Mucosa of rectum (tissue), 2 donors: Measurements from ENCODE around the gene PEX7.

ENCODE experiments used
- H3K27ac ChIP-seq, 2 donors: one replicate each; pipeline ENCODE4 v1.7.0; 2013; ENCODE audit warnings: inconsistent platforms in 2 of 2, low read depth in 2 of 2, low read length in 2 of 2
- H3K27me3 ChIP-seq, 2 donors: one replicate each; pipeline ENCODE4 v1.7.0; 2013; ENCODE audit warnings: low read length in 2 of 2; ENCODE audit not compliant: control insufficient read depth in 2 of 2, insufficient read depth in 2 of 2
- H3K36me3 ChIP-seq, 2 donors: one replicate each; pipeline ENCODE4 v1.7.0; 2013; ENCODE audit warnings: low read length in 2 of 2; ENCODE audit not compliant: control insufficient read depth in 2 of 2, insufficient read depth in 2 of 2
- H3K4me1 ChIP-seq, 2 donors: one replicate each; pipeline ENCODE4 v1.7.0; 2013; ENCODE audit warnings: low read length in 2 of 2, mild to moderate bottlenecking in 1 of 2; ENCODE audit not compliant: control insufficient read depth in 2 of 2, insufficient read depth in 2 of 2
- H3K4me3 ChIP-seq, 2 donors: one replicate each; pipeline ENCODE4 v1.7.0; 2013; ENCODE audit warnings: low read length in 2 of 2
- H3K9ac ChIP-seq, 2 donors: one replicate each; pipeline ENCODE4 v1.7.0; 2013; ENCODE audit warnings: low read length in 2 of 2, low read depth in 1 of 2, mild to moderate bottlenecking in 1 of 2
- H3K9me3 ChIP-seq, 2 donors: one replicate each; pipeline ENCODE4 v1.7.0; 2013; ENCODE audit warnings: low read length in 2 of 2; ENCODE audit not compliant: control insufficient read depth in 2 of 2
- donor health status: healthy.
- donor health status: Normal muscosa, but diverticular disease.

The PEX7 gene

DNA sequence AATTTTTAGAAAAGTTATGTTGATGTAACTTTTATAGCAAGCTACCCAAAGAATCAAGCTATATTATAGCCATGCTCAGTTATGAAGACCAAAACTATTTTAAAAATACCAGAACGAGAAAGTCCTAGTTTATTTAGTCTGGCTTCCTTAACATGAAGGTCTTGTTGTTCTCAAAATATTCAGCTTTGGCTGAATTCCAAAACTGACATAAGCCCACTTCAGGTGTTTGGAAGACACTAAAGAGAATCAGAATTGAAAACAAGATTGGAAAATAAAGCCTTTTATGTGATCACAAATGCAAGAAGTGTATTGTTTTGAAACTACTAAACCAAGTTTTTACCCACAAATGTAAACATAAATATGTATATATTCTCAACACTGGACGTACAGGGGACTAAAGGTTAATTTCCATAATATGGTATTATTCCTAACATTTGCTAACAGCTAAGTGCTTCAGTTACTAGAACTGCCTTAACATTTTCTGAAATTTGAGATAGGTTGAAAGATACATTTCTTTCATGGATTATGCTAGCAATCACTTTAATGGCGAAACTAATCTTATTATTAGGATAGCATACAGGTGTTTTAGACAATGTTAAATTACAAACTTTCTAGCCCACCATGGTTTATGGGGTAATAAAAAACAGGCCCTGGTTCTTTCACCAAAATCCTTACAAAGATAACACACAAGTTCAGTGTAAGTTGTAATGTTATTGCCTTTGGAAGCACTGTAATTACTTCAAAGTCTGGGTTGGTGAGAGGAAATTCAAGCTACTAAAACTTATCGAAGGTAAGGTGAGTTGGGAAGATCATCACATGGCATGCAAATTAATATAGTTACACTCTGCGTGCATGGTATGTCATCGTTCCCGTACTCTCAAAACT lies 31.7 kb upstream of the PEX7 start:
- H3K9ac ChIP-seq: peak overlapping the region; percentile 85 to 94
- H3K27ac ChIP-seq: peak overlapping the region; percentile 97 to 98
- no peaks in the 10 kb centered on the region for H3K27me3 ChIP-seq
- peak overlapping the region; percentile 95 to 99 for H3K4me3 ChIP-seq
- H3K9me3 ChIP-seq: no peaks in the 10 kb centered on the region
- H3K4me1 ChIP-seq: peaks cover 14 to 16% of the 10 kb centered on the region in 2 donors
- no peaks in the 10 kb centered on the region for H3K36me3 ChIP-seq

- Histone ChIP-seq H3K4me1 (peaks cover 11 to 16% of the 10 kb centered on the region in 2 donors), H3K27me3 (no peaks in the 10 kb centered on the region), H3K4me3 (peak overlapping the region; percentile 95 to 99)
Measured at GRCh38 chr6:136791296-136792094, 30.9 kb upstream of the PEX7 start.

DNA sequence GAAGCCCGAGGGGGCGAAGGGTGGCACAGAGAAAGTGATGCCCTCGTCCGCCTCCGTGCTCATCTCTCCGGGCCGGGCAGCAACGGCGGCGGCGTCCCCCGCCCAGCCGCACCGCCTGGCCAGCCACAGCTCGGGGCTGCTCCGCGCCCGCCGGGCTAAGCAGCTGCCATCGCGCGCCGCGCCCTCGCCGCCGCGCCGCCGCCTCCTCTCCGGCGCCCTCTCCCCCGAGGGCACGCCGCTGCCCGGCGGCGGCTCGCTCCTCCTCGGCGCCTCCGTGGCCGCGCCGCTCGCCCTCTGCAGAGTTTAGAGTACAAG lies 30.3 kb upstream of the PEX7 start:
- H3K4me1 ChIP-seq: peaks cover 11 to 16% of the 10 kb centered on the region in 2 donors

More at GRCh38 chr6:136791296-136792094, 30.9 kb upstream of the PEX7 start:
- Histone ChIP-seq H3K9me3 (no peaks in the 10 kb centered on the region), H3K36me3 (no peaks in the 10 kb centered on the region), H3K27ac (peak overlapping the region; percentile 97 to 98), H3K9ac (peak overlapping the region; percentile 85 to 94)

GRCh38 chr6:136792410-136793262 lies 29.8 kb upstream of the PEX7 start, which contains the start of gene MAP3K5:
Gene MAP3K5, minus strand, starts transcription at chr6:136792477. Its CDS starts 320 bp downstream, at chr6:136792157.
- H3K9me3 ChIP-seq: no peaks in the 10 kb centered on the region
- peak within 1 kb of the TSS; percentile 97 to 98 for H3K27ac ChIP-seq
- H3K27me3 ChIP-seq: no peaks in the 10 kb centered on the region
- no peaks in the 10 kb centered on the region for H3K36me3 ChIP-seq
- peak within 1 kb of the TSS; percentile 94 to 96 for H3K9ac ChIP-seq
- peaks cover 11 to 14% of the 10 kb centered on the region in 2 donors for H3K4me1 ChIP-seq
- peak within 1 kb of the TSS; percentile 95 to 99 for H3K4me3 ChIP-seq

More for the DNA sequence above, 30.3 kb upstream of the PEX7 start:
- H3K9me3 ChIP-seq: no peaks in the 10 kb centered on the region
- H3K27me3 ChIP-seq: no peaks in the 10 kb centered on the region
- H3K36me3 ChIP-seq: no peaks in the 10 kb centered on the region
- peak overlapping the region; percentile 85 to 94 for H3K9ac ChIP-seq
- peak overlapping the region; percentile 95 to 99 for H3K4me3 ChIP-seq
- H3K27ac ChIP-seq: peak overlapping the region; percentile 97 to 98

DNA sequence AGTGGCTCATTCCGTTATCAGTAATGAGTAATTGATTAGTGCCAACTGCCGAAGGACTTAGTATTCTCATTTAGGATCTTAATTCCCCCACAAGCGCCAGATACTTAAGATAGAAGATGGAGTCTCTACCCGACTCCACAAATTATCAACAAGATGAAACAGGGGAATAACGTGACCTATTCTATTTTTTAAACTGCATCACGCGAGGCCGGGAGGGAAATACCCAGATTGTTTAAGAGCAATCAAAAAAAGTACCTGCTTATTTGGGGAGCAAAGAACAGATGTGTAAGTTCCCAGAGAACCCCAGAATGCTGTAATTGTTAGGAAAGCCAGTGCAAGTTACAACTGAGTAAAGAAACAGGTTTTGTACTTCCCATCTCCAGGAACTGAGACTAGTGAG lies 29.0 kb upstream of the PEX7 start:
- Histone ChIP-seq H3K4me1 (peaks cover 9 to 11% of the 10 kb centered on the region in 2 donors), H3K4me3 (peak overlapping the region; percentile 95 to 99), H3K9ac (peak overlapping the region in 1 of 2 donors; percentile 94), H3K36me3 (no peaks in the 10 kb centered on the region), H3K27me3 (no peaks in the 10 kb centered on the region), H3K27ac (peak overlapping the region; percentile 97 to 98), H3K9me3 (no peaks in the 10 kb centered on the region)

- Histone ChIP-seq H3K27ac (no peak overlapping the region), H3K27me3 (no peaks in the 10 kb centered on the region), H3K4me1 (peaks cover 3 to 6% of the 10 kb centered on the region in 2 donors), H3K9ac (no peak overlapping the region), H3K36me3 (no peaks in the 10 kb centered on the region), H3K9me3 (no peaks in the 10 kb centered on the region), H3K4me3 (no peak overlapping the region)
Measured at GRCh38 chr6:136795386-136795785, 27.0 kb upstream of the PEX7 start.

- no peak overlapping the region for H3K4me3 ChIP-seq
- H3K4me1 ChIP-seq: peaks cover 3 to 6% of the 10 kb centered on the region in 2 donors
- H3K9ac ChIP-seq: no peak overlapping the region
- no peaks in the 10 kb centered on the region for H3K27me3 ChIP-seq
- H3K27ac ChIP-seq: no peak overlapping the region
- no peaks in the 10 kb centered on the region for H3K36me3 ChIP-seq
- H3K9me3 ChIP-seq: no peaks in the 10 kb centered on the region
Measured at GRCh38 chr6:136795996-136796395, 26.4 kb upstream of the PEX7 start.

- Histone ChIP-seq H3K9me3 (no peaks in the 10 kb centered on the region), H3K36me3 (no peaks in the 10 kb centered on the region), H3K27ac (no peak overlapping the region), H3K4me1 (peaks cover 3 to 6% of the 10 kb centered on the region in 2 donors), H3K27me3 (no peaks in the 10 kb centered on the region), H3K9ac (no peak overlapping the region), H3K4me3 (no peak overlapping the region)
Measured at GRCh38 chr6:136798044-136798443, 24.3 kb upstream of the PEX7 start.

GRCh38 chr6:136801581-136801980 lies 20.8 kb upstream of the PEX7 start:
- no peaks in the 10 kb centered on the region for H3K36me3 ChIP-seq
- no peaks in the 10 kb centered on the region for H3K4me1 ChIP-seq
- H3K27ac ChIP-seq: no peak overlapping the region

More at GRCh38 chr6:136801581-136801980, 20.8 kb upstream of the PEX7 start:
- no peaks in the 10 kb centered on the region for H3K9me3 ChIP-seq
- H3K4me3 ChIP-seq: no peak overlapping the region
- no peak overlapping the region for H3K9ac ChIP-seq
- no peaks in the 10 kb centered on the region for H3K27me3 ChIP-seq
